ENCODE results near the gene ARSI. TPM values are rescaled to one million over a fixed set of nuclear protein-coding genes. Genes with fewer than 3 reads are reported as not detected.
A peak's percentile ranks its signal among the peaks of the same experiment; 100 is the strongest.

Gene ARSI
- total and polyA plus RNA-seq, 5 donors = 0.25 to 1.1 (median 0.62) TPM

GRCh38 chr5:150263375-150263775, 39.3 kb downstream of the ARSI start:
- no peaks in the 10 kb centered on the region for H3K27me3 ChIP-seq (ENCODE audit: control insufficient read depth, insufficient read depth)
- ATAC-seq = no peak

GRCh38 chr5:150262502-150262901, 40.2 kb downstream of the ARSI start:
- H3K4me3 ChIP-seq (ENCODE audit: low read length) = no peak overlapping the region
- intact Hi-C loops (cut with DNase I) = no loop called here
- peak in 1 of 3 donors; percentile 5 for DNase-seq

More at GRCh38 chr5:150263375-150263775, 39.3 kb downstream of the ARSI start:
- Histone ChIP-seq H3K9me3 (ENCODE audit: control insufficient read depth, low read length) (no peaks in the 10 kb centered on the region), H3K27ac (ENCODE audit: low read length) (no peak overlapping the region), H3K4me1 (ENCODE audit: control insufficient read depth, insufficient read depth, low read length) (peaks cover 2% of the 10 kb centered on the region), H3K4me3 (ENCODE audit: low read length) (no peak overlapping the region)
- DNase-seq = no peak
- intact Hi-C loops (cut with DNase I) = no loop called here
- 66% methylated on average over 5 of the region's 5 CpGs for WGBS

GRCh38 chr5:150261231-150261630, 41.5 kb downstream of the ARSI start:
- Histone ChIP-seq H3K27me3 (ENCODE audit: control insufficient read depth, insufficient read depth) (no peaks in the 10 kb centered on the region), H3K4me3 (ENCODE audit: low read length) (no peak overlapping the region), H3K27ac (ENCODE audit: low read length) (no peak overlapping the region), H3K4me1 (ENCODE audit: control insufficient read depth, insufficient read depth, low read length) (peaks cover 2% of the 10 kb centered on the region), H3K9me3 (ENCODE audit: control insufficient read depth, low read length) (no peaks in the 10 kb centered on the region)
- ATAC-seq (no peak), DNase-seq (no peak)
- intact Hi-C loops (cut with DNase I) = no loop called here
- 66% methylated on average over 8 of the region's 8 CpGs for WGBS

More at GRCh38 chr5:150262502-150262901, 40.2 kb downstream of the ARSI start:
- no peak overlapping the region for H3K27ac ChIP-seq (ENCODE audit: low read length)
- H3K9me3 ChIP-seq (ENCODE audit: control insufficient read depth, low read length) = no peaks in the 10 kb centered on the region
- 88% methylated on average over 7 of the region's 7 CpGs for WGBS
- H3K27me3 ChIP-seq (ENCODE audit: control insufficient read depth, insufficient read depth) = no peaks in the 10 kb centered on the region
- no peak for ATAC-seq
- H3K4me1 ChIP-seq (ENCODE audit: control insufficient read depth, insufficient read depth, low read length) = peaks cover 2% of the 10 kb centered on the region

GRCh38 chr5:150258130-150258529, 44.6 kb downstream of the ARSI start:
- DNase-seq = no peak

GRCh38 chr5:150257424-150257823, 45.3 kb downstream of the ARSI start:
- intact Hi-C loops (cut with DNase I) = no loop called here
- Histone ChIP-seq H3K27ac (ENCODE audit: low read length) (no peak overlapping the region), H3K4me1 (ENCODE audit: control insufficient read depth, insufficient read depth, low read length) (no peaks in the 10 kb centered on the region), H3K4me3 (ENCODE audit: low read length) (no peak overlapping the region), H3K9me3 (ENCODE audit: control insufficient read depth, low read length) (no peaks in the 10 kb centered on the region), H3K27me3 (ENCODE audit: control insufficient read depth, insufficient read depth) (no peaks in the 10 kb centered on the region)
- WGBS = 91% methylated on average over 11 of the region's 11 CpGs
- ATAC-seq = no peak
- DNase-seq = no peak

More at GRCh38 chr5:150258130-150258529, 44.6 kb downstream of the ARSI start:
- WGBS = 44% methylated on average over 6 of the region's 6 CpGs
- no peak overlapping the region for H3K27ac ChIP-seq (ENCODE audit: low read length)
- no peak overlapping the region for H3K4me3 ChIP-seq (ENCODE audit: low read length)
- H3K27me3 ChIP-seq (ENCODE audit: control insufficient read depth, insufficient read depth) = no peaks in the 10 kb centered on the region
- intact Hi-C loops (cut with DNase I) = no loop called here
- H3K4me1 ChIP-seq (ENCODE audit: control insufficient read depth, insufficient read depth, low read length) = no peaks in the 10 kb centered on the region
- no peaks in the 10 kb centered on the region for H3K9me3 ChIP-seq (ENCODE audit: control insufficient read depth, low read length)
- ATAC-seq = no peak

GRCh38 chr5:150256410-150257064, 46.2 kb downstream of the ARSI start:
- Histone ChIP-seq H3K9me3 (ENCODE audit: control insufficient read depth, low read length) (no peaks in the 10 kb centered on the region), H3K27ac (ENCODE audit: low read length) (no peak overlapping the region), H3K4me1 (ENCODE audit: control insufficient read depth, insufficient read depth, low read length) (no peaks in the 10 kb centered on the region), H3K27me3 (ENCODE audit: control insufficient read depth, insufficient read depth) (no peaks in the 10 kb centered on the region), H3K4me3 (ENCODE audit: low read length) (no peak overlapping the region)
- intact Hi-C loops (cut with DNase I) = no loop called here
- ATAC-seq (no peak), DNase-seq (no peak)
- 73% methylated on average over 12 of the region's 12 CpGs for WGBS

- Histone ChIP-seq H3K9me3 (ENCODE audit: control insufficient read depth, low read length) (no peaks in the 10 kb centered on the region), H3K27me3 (ENCODE audit: control insufficient read depth, insufficient read depth) (no peaks in the 10 kb centered on the region), H3K27ac (ENCODE audit: low read length) (no peak overlapping the region), H3K4me1 (ENCODE audit: control insufficient read depth, insufficient read depth, low read length) (no peaks in the 10 kb centered on the region), H3K4me3 (ENCODE audit: low read length) (no peak overlapping the region)
- intact Hi-C loops (cut with DNase I) = no loop called here
- peak in 1 of 2 donors; percentile 73 for ATAC-seq
- DNase-seq = no peak
- WGBS = 74% methylated on average over 6 of the region's 6 CpGs
Measured at GRCh38 chr5:150255659-150256409, 46.9 kb downstream of the ARSI start.

- 80% methylated on average over 4 of the region's 4 CpGs for WGBS
- no peak for ATAC-seq
- intact Hi-C loops (cut with DNase I) = no loop called here
Measured at GRCh38 chr5:150254774-150255173, 47.9 kb downstream of the ARSI start.

GRCh38 chr5:150254363-150254762, 48.3 kb downstream of the ARSI start:
- WGBS = 69% methylated on average over 7 of the region's 7 CpGs
- no peaks in the 10 kb centered on the region for H3K27me3 ChIP-seq (ENCODE audit: control insufficient read depth, insufficient read depth)
- DNase-seq = peak in 1 of 3 donors; percentile 23
- no peak overlapping the region for H3K4me3 ChIP-seq (ENCODE audit: low read length)
- ATAC-seq = no peak
- no peaks in the 10 kb centered on the region for H3K4me1 ChIP-seq (ENCODE audit: control insufficient read depth, insufficient read depth, low read length)
- intact Hi-C loops (cut with DNase I) = no loop called here
- H3K27ac ChIP-seq (ENCODE audit: low read length) = no peak overlapping the region
- H3K9me3 ChIP-seq (ENCODE audit: control insufficient read depth, low read length) = no peaks in the 10 kb centered on the region

More at GRCh38 chr5:150254774-150255173, 47.9 kb downstream of the ARSI start:
- no peak for DNase-seq
- Histone ChIP-seq H3K4me3 (ENCODE audit: low read length) (no peak overlapping the region), H3K27me3 (ENCODE audit: control insufficient read depth, insufficient read depth) (no peaks in the 10 kb centered on the region), H3K4me1 (ENCODE audit: control insufficient read depth, insufficient read depth, low read length) (no peaks in the 10 kb centered on the region), H3K9me3 (ENCODE audit: control insufficient read depth, low read length) (no peaks in the 10 kb centered on the region), H3K27ac (ENCODE audit: low read length) (no peak overlapping the region)

GRCh38 chr5:150253416-150254208, 49.1 kb downstream of the ARSI start:
- H3K4me3 ChIP-seq (ENCODE audit: low read length) = no peak overlapping the region
- no peak for ATAC-seq
- H3K27ac ChIP-seq (ENCODE audit: low read length) = no peak overlapping the region
- intact Hi-C loops (cut with DNase I) = no loop called here
- no peaks in the 10 kb centered on the region for H3K27me3 ChIP-seq (ENCODE audit: control insufficient read depth, insufficient read depth)
- peak in 2 of 3 donors; percentile 28 to 46 for DNase-seq
- 90% methylated on average over 10 of the region's 10 CpGs for WGBS
- H3K4me1 ChIP-seq (ENCODE audit: control insufficient read depth, insufficient read depth, low read length) = no peaks in the 10 kb centered on the region
- no peaks in the 10 kb centered on the region for H3K9me3 ChIP-seq (ENCODE audit: control insufficient read depth, low read length)

- no peak for ATAC-seq
- DNase-seq = no peak
- intact Hi-C loops (cut with DNase I) = no loop called here
- Histone ChIP-seq H3K9me3 (ENCODE audit: control insufficient read depth, low read length) (no peaks in the 10 kb centered on the region), H3K27ac (ENCODE audit: low read length) (no peak overlapping the region), H3K4me3 (ENCODE audit: low read length) (no peak overlapping the region), H3K4me1 (ENCODE audit: control insufficient read depth, insufficient read depth, low read length) (no peaks in the 10 kb centered on the region), H3K27me3 (ENCODE audit: control insufficient read depth, insufficient read depth) (no peaks in the 10 kb centered on the region)
- WGBS = 88% methylated on average over 6 of the region's 6 CpGs
Measured at GRCh38 chr5:150252489-150252888, 50.2 kb downstream of the ARSI start.

Data from right cardiac atrium (tissue), 5 donors.